Liver (tissue), 9 donors: ENCODE data around the gene KLHDC7B. TPM values are rescaled to one million over a fixed set of nuclear protein-coding genes. Genes with fewer than 3 reads are reported as not detected.
A peak's percentile ranks its signal among the peaks of the same experiment; 100 is the strongest.
"Not testable (repeated sequence)": the region's sequence is repeated elsewhere in the genome, so short reads cannot be mapped to it uniquely, and the experiment has no call there.

Experiments
- DNase-seq: peaks from one replicate; pipeline ENCODE4 v3.0.0-alpha.2; 2017; ENCODE audit warnings: low spot score
- H3K27ac ChIP-seq, 2 donors: one replicate each; pipeline ENCODE4 v1.7.0; 2013; ENCODE audit warnings: inconsistent platforms in 2 of 2, low read length in 2 of 2, control low read depth in 1 of 2, low read depth in 1 of 2, mild to moderate bottlenecking in 1 of 2
- H3K27me3 ChIP-seq, 4 donors: one replicate each; pipeline versions ENCODE4 v1.6.1 to v1.7.0; 2013; ENCODE audit warnings: low read length in 3 of 4, inconsistent platforms in 1 of 4, mild to moderate bottlenecking in 1 of 4, moderate library complexity in 1 of 4; ENCODE audit not compliant: control insufficient read depth in 4 of 4, insufficient read depth in 4 of 4
- H3K36me3 ChIP-seq, 4 donors: one replicate each; pipeline versions ENCODE4 v1.6.1 to v1.7.0; 2013; ENCODE audit warnings: low read length in 3 of 4, mild to moderate bottlenecking in 3 of 4, low read depth in 1 of 4, moderate library complexity in 1 of 4; ENCODE audit not compliant: control insufficient read depth in 4 of 4, insufficient read depth in 3 of 4
- H3K4me1 ChIP-seq, 4 donors: one replicate each; pipeline versions ENCODE4 v1.6.1 to v1.7.0; 2013; ENCODE audit warnings: low read length in 3 of 4, mild to moderate bottlenecking in 3 of 4, moderate library complexity in 1 of 4; ENCODE audit not compliant: control insufficient read depth in 4 of 4, insufficient read depth in 4 of 4
- H3K4me3 ChIP-seq, 3 donors: one replicate each; pipeline versions ENCODE4 v1.6.1 to v1.7.0; 2013; ENCODE audit warnings: low read length in 3 of 3, control low read depth in 1 of 3, low read depth in 1 of 3, mild to moderate bottlenecking in 1 of 3
- H3K9ac ChIP-seq, 2 donors: one replicate each; pipeline ENCODE4 v1.7.0; 2013; ENCODE audit warnings: low read length in 2 of 2, mild to moderate bottlenecking in 2 of 2, moderate library complexity in 2 of 2, control low read depth in 1 of 2, low read depth in 1 of 2
- H3K9me3 ChIP-seq, 4 donors: one replicate each; pipeline versions ENCODE4 v1.6.1 to v1.7.0; 2013; ENCODE audit warnings: low read length in 3 of 4; ENCODE audit not compliant: control insufficient read depth in 4 of 4
- EGR1 ChIP-seq, 2 donors: IDR thresholded peaks; 2 replicates each; pipeline ENCODE4 v1.6.1; 2016 to 2018; ENCODE audit warnings: antibody characterized with exemption in 2 of 2, low read depth in 2 of 2
- FOXA1 ChIP-seq: IDR thresholded peaks from 2 replicates; pipeline ENCODE4 v1.6.1; 2016; ENCODE audit warnings: antibody characterized with exemption
- FOXA2 ChIP-seq: IDR thresholded peaks from 2 replicates; pipeline ENCODE4 v1.6.1; 2016; ENCODE audit warnings: antibody characterized with exemption
- JUND ChIP-seq, 2 donors: IDR thresholded peaks; 2 replicates each; pipeline ENCODE4 v1.6.1; 2016; ENCODE audit warnings: antibody characterized with exemption in 2 of 2
- MAX ChIP-seq: IDR thresholded peaks from 2 replicates; pipeline ENCODE4 v1.6.1; 2016; ENCODE audit warnings: antibody characterized with exemption
- NR2F2 ChIP-seq: IDR thresholded peaks from 2 replicates; pipeline ENCODE4 v1.6.1; 2016; ENCODE audit warnings: antibody characterized with exemption
- REST ChIP-seq: IDR thresholded peaks from 2 replicates; pipeline ENCODE4 v1.6.1; 2016; ENCODE audit warnings: antibody characterized with exemption, mild to moderate bottlenecking
- RXRA ChIP-seq, 2 donors: IDR thresholded peaks; 2 replicates each; pipeline ENCODE4 v1.6.1; 2017 to 2018; ENCODE audit warnings: antibody characterized with exemption in 2 of 2, mild to moderate bottlenecking in 1 of 2
- SP1 ChIP-seq: IDR thresholded peaks from 2 replicates; pipeline ENCODE4 v1.6.1; 2018; ENCODE audit warnings: antibody characterized with exemption, mild to moderate bottlenecking
- YY1 ChIP-seq: IDR thresholded peaks from 2 replicates; pipeline ENCODE4 v1.6.1; 2016; ENCODE audit warnings: antibody characterized with exemption, mild to moderate bottlenecking
- ZBTB33 ChIP-seq: IDR thresholded peaks from 2 replicates; pipeline ENCODE4 v1.6.1; 2016; ENCODE audit warnings: antibody characterized with exemption
- WGBS: extraction: QIAGEN DNeasy Blood & Tissue Kit; methylation state at CpG from one replicate; pipeline ENCODE4 v1.1.7; 2013; 5-methylcytosine and 5-hydroxymethylcytosine counted together
- polyA plus RNA-seq, 2 donors: library from polyadenylated mRNA; stranded (reverse) in 1 of 2; unstranded in 1 of 2; fragments of 200-250 nt in 1 of 2; fragments of >200 nt in 1 of 2; fragmentation: Nextera tagmentation in 1 of 2; extraction: Ambion mirVana in 1 of 2; gene quantifications; one replicate each; pipeline versions ENCODE4 v1.2.1 to v1.2.3, GENCODE V29; 2013 to 2015
- total RNA-seq, 2 donors: library from RNA; depleted of rRNA; stranded (reverse); fragments of >200 nt; gene quantifications; one replicate each; pipeline ENCODE4 v1.2.3, GENCODE V29; 2014
- TF ChIP-seq, protein P1 (sequence below): IDR thresholded peaks from 2 replicates; pipeline ENCODE4 v1.6.1; 2016; ENCODE audit warnings: antibody characterized with exemption
- donor health status: healthy.
- donor health status: healthy.
- donor health status: healthy.
- donor health status: healthy.
- donor health status: healthy.

KLHDC7B gene
- total and polyA plus RNA-seq, 4 donors, result 0.08 to 0.16 (median 0.08) TPM; not detected in 1

DNA sequence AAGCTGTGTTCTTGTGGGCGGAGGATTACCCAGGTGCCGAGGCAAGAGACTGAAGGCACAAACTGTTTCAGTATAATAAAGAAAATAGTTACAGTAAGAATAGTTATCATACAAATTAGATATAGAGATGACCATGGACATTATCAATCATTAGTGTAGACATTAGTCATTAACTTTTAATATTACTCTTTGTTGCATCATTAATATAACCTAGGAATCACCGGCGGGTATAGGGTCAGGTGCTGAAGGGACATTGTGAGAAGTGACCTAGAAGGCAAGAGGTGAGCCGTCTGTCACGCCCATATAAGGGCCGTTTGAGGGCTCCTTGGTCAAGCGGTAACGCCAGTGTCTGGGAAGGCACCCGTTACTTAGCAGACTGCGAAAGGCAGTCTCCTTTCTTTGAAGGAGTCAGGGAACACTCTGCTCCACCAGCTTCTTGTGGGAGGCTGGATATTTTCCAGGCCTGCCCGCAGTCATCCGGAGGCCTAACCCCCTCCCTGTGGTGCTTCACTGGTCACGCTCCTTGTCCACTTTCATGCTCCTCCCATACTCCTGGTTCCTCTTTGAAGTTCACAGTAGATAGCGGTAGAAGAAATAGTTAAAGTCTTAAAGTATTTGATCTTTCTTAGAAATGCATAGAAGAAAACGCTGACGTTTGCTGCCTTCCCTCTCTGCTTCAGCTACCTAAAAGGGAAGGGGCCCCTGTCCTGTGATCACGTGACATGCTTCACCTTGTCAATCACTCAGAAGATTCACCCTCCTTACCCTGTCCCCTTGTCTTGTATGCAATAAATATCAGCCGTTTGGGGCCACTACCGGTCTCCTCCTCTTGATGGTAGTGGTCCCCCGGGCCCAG is 11.6 kb upstream of the KLHDC7B start:
- H3K27me3 ChIP-seq, H3K36me3 ChIP-seq, H3K4me3 ChIP-seq, H3K9ac ChIP-seq, DNase-seq, H3K27ac ChIP-seq, H3K9me3 ChIP-seq: not testable (repeated sequence)
- whole genome bisulfite sequencing, result 67% methylated on average over 21 of the region's 21 CpGs
- peaks cover 0 to 21% (median 15%) of the 10 kb centered on the region in 4 donors for H3K4me1 ChIP-seq
- peak; percentile 17 to 34 for TF ChIP-seq RXRA (IDR thresholded peaks at IDR 0.05)

GRCh38 chr22:50535113-50535512 is 10.6 kb upstream of the KLHDC7B start:
- WGBS, result 95% methylated on average over 8 of the region's 8 CpGs
- Histone ChIP-seq H3K27ac (no peak overlapping the region), H3K27me3 (no peaks in the 10 kb centered on the region), H3K4me1 (peaks cover 0 to 15% (median 14%) of the 10 kb centered on the region in 4 donors), H3K9ac (no peak overlapping the region), H3K9me3 (no peaks in the 10 kb centered on the region), H3K4me3 (no peak overlapping the region), H3K36me3 (no peaks in the 10 kb centered on the region)
- no peak for DNase-seq
- TF ChIP-seq FOXA1 (no peak), REST (no peak), FOXA2 (no peak), NR2F2 (no peak), SP1 (no peak), ZBTB33 (no peak), MAX (no peak), RXRA (IDR thresholded peaks at IDR 0.05) (no peak), JUND (IDR thresholded peaks at IDR 0.05) (no peak), YY1 (no peak), EGR1 (IDR thresholded peaks at IDR 0.05; ENCODE audit: low read depth in 2 of 2) (no peak)
- TF ChIP-seq, protein P1, sequence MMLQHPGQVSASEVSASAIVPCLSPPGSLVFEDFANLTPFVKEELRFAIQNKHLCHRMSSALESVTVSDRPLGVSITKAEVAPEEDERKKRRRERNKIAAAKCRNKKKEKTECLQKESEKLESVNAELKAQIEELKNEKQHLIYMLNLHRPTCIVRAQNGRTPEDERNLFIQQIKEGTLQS, result no peak
